Measurements from ENCODE around the gene NAGS. TPM values are rescaled to one million over a fixed set of nuclear protein-coding genes. Genes with fewer than 3 reads are reported as not detected.

The NAGS gene, protein sequence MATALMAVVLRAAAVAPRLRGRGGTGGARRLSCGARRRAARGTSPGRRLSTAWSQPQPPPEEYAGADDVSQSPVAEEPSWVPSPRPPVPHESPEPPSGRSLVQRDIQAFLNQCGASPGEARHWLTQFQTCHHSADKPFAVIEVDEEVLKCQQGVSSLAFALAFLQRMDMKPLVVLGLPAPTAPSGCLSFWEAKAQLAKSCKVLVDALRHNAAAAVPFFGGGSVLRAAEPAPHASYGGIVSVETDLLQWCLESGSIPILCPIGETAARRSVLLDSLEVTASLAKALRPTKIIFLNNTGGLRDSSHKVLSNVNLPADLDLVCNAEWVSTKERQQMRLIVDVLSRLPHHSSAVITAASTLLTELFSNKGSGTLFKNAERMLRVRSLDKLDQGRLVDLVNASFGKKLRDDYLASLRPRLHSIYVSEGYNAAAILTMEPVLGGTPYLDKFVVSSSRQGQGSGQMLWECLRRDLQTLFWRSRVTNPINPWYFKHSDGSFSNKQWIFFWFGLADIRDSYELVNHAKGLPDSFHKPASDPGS
- total RNA-seq = 2.4 TPM in 2 replicates

DNA sequence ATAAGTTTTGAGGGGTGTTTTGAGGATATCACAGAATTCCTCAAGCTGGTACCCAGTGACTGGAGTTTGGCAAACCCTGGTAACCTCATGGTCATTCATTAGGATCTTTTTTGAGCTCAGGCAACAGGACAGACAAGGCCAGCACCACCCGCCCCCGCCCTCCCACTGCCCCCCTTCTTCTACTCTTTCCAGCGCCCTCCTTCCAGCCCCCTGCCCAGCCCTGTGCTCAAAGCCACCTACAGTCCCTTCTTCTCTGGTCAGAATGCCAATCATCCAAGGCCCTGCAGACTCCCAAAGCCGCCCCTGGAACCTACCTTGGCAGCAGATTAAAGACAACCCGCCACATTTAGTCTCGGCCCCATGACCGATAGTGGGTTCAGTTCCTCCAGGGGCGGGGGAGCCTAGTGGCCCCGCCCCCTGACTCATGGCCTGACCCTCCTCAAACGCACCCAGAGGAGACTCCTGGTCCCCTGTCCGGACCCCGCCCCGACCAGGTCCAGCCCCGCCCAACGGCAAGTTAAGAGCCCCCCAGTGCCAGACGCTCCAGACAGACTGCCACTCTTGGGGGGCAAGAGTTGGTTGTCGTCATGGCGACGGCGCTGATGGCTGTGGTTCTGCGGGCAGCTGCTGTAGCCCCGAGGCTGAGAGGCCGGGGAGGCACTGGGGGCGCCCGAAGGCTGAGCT is at the start of gene NAGS:
Gene NAGS, plus strand, starts transcription at position 546 of the 684 bp plus-strand sequence. Its CDS starts 42 bp downstream, at position 588.

DNA sequence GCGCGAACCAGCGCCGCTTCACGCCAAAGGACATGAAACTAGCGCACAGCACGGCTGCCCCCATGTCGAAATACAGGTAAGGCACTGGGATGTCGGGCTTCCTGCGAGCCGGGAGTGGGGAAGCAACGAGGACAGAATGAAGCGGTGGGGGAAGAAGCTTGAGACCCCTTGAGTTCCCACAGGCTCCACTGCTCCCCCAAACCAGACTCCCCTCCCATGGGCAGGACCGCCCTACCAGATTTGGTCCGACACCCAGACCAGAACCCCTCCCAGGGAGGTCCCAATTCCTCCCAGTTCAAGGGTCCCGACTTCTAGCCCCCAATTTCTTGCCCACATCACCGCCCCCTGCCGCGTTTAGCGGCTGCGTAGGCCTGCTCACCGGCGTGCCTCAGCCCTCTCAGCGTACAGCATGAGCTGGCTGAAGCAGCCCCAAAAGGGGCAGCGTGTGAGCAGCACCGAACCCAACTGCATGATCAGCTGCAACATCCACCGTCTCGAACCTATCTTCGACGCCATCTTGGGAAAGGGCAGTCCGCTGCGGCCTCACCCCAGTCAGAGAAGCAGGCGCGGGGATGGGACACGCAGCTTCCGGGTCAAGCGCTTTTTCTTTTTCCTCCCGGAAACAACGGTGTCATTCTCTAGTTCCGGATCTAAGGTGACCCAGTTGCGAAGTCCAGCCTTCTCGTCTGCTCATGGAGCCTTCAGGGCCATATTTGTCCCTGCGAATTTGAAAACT is 10.2 kb downstream of the NAGS start, which contains the start of gene TMEM101:
Gene TMEM101, minus strand, starts transcription at position 527 of the 736 bp plus-strand sequence. Its CDS starts 11 bp downstream, at position 516.

Other genes starting within 250 kb of the NAGS start
- not detected in 2 replicates for gene SOST, start 245.8 kb upstream of the NAGS start, total RNA-seq
- gene DUSP3, start 225.6 kb upstream of the NAGS start, total RNA-seq = 47.6 and 73.7 TPM in 2 replicates
- not detected in 2 replicates for gene CFAP97D1, start 224.2 kb upstream of the NAGS start, total RNA-seq
- gene MPP3, start 171.5 kb upstream of the NAGS start, total RNA-seq = 0.95 and 1.2 TPM in 2 replicates
- under 0.01 and 0.17 TPM in 2 replicates for gene CD300LG, start 157.4 kb upstream of the NAGS start, total RNA-seq
- under 0.01 and 0.11 TPM in 2 replicates for gene MPP2, start 97.1 kb upstream of the NAGS start, total RNA-seq
- not detected in 2 replicates for gene PPY, start 62.1 kb upstream of the NAGS start, total RNA-seq
- not detected in 2 replicates for gene PYY, start 50.7 kb upstream of the NAGS start, total RNA-seq
- gene TMEM101, start 10.3 kb downstream of the NAGS start, total RNA-seq = 87.9 and 101 TPM in 2 replicates
- 22.0 and 22.6 TPM in 2 replicates for gene LSM12, start 62.0 kb downstream of the NAGS start, total RNA-seq
- gene G6PC3, start 66.1 kb downstream of the NAGS start, total RNA-seq = 19.2 and 25.9 TPM in 2 replicates
- 29.0 and 33.8 TPM in 2 replicates for gene HDAC5, start 119.0 kb downstream of the NAGS start, total RNA-seq
- 0.77 and 1.6 TPM in 2 replicates for gene HROB, start 137.3 kb downstream of the NAGS start, total RNA-seq
- not detected in 2 replicates for gene ASB16, start 166.1 kb downstream of the NAGS start, total RNA-seq
- 28.0 and 33.6 TPM in 2 replicates for gene TMUB2, start 182.3 kb downstream of the NAGS start, total RNA-seq
- gene ATXN7L3, start 195.3 kb downstream of the NAGS start, total RNA-seq = 33.9 and 34.8 TPM in 2 replicates
- gene UBTF, start 215.1 kb downstream of the NAGS start, total RNA-seq = 42.3 and 68.1 TPM in 2 replicates

Data from dermis lymphatic vessel endothelial cell (primary cell).